Measurements from ENCODE around the gene TMEM156. TPM values are rescaled to one million over a fixed set of nuclear protein-coding genes. Genes with fewer than 3 reads are reported as not detected.

Gene TMEM156
- total RNA-seq, 4 donors from 2014 or later: not detected

DNA sequence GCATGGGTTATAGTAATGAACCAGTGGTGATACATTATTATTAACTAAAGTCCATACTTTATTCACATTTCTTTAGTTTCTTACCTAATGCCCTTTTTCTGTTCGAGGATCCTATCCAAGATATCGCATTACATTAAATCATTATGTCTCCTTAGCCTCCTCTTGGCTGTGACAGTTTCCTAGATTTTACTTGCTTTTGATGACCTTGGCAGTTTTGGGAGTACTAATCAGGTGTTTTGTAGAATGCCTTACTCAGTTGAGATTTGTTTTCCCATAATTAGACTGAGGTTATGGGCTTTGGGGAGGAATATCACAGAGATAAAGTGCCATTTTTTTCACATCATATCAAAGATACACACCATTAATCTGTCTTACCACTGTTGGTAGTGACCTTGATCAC is 34.8 kb upstream of the TMEM156 start:
- no peaks in the 10 kb centered on the region for H3K27me3 ChIP-seq
- no peak overlapping the region for H3K4me3 ChIP-seq
- H3K4me1 ChIP-seq: peaks cover 0 to 4% of the 10 kb centered on the region in 2 donors
- DNase-seq (no peak), ATAC-seq (no peak)
- H3K9me3 ChIP-seq: no peaks in the 10 kb centered on the region
- no peak overlapping the region for H3K27ac ChIP-seq
- intact Hi-C loops (cut with DNase I; ENCODE audit: low total_unique reads): no loop called here
- TF ChIP-seq POLR2A (IDR thresholded peaks at IDR 0.05): no peak
- TF ChIP-seq, protein P1, sequence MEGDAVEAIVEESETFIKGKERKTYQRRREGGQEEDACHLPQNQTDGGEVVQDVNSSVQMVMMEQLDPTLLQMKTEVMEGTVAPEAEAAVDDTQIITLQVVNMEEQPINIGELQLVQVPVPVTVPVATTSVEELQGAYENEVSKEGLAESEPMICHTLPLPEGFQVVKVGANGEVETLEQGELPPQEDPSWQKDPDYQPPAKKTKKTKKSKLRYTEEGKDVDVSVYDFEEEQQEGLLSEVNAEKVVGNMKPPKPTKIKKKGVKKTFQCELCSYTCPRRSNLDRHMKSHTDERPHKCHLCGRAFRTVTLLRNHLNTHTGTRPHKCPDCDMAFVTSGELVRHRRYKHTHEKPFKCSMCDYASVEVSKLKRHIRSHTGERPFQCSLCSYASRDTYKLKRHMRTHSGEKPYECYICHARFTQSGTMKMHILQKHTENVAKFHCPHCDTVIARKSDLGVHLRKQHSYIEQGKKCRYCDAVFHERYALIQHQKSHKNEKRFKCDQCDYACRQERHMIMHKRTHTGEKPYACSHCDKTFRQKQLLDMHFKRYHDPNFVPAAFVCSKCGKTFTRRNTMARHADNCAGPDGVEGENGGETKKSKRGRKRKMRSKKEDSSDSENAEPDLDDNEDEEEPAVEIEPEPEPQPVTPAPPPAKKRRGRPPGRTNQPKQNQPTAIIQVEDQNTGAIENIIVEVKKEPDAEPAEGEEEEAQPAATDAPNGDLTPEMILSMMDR (IDR thresholded peaks at IDR 0.05 in 4 of 5, conservative IDR thresholded peaks at IDR 0.05 in 1 of 5): no peak
- H3K36me3 ChIP-seq: no peaks in the 10 kb centered on the region
- in situ Hi-C loops (cut with MboI; ENCODE audit: low sequenced_read_pairs in 4 of 4): no loop called here

DNA sequence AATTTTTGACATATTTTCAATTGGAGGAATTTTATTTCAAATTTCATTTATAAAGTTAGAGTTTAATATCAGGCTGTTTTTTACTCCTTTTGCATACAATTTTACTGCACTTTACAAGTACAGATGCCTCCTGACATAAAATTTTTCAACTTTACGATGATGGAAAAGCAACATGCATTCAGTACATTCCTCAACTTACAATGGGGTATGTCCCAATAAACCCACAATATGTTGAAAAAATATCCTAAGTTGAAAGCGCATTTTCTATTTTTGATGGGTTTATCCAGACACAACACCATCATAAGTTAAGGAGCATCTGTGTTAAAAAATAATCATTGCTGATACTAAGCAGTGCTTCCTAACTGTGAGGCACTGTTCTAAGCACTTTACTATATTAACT is 34.2 kb upstream of the TMEM156 start:
- intact Hi-C loops (cut with DNase I; ENCODE audit: low total_unique reads) (no loop called here), in situ Hi-C loops (cut with MboI; ENCODE audit: low sequenced_read_pairs in 4 of 4) (no loop called here)
- ATAC-seq (no peak), DNase-seq (no peak)
- H3K36me3 ChIP-seq: no peaks in the 10 kb centered on the region
- peaks cover 0 to 4% of the 10 kb centered on the region in 2 donors for H3K4me1 ChIP-seq
- TF ChIP-seq, protein P1 (IDR thresholded peaks at IDR 0.05 in 4 of 5, conservative IDR thresholded peaks at IDR 0.05 in 1 of 5): no peak
- no peak for TF ChIP-seq POLR2A (IDR thresholded peaks at IDR 0.05)
- H3K27ac ChIP-seq: no peak overlapping the region
- no peaks in the 10 kb centered on the region for H3K9me3 ChIP-seq
- no peak overlapping the region for H3K4me3 ChIP-seq
- H3K27me3 ChIP-seq: no peaks in the 10 kb centered on the region

DNA sequence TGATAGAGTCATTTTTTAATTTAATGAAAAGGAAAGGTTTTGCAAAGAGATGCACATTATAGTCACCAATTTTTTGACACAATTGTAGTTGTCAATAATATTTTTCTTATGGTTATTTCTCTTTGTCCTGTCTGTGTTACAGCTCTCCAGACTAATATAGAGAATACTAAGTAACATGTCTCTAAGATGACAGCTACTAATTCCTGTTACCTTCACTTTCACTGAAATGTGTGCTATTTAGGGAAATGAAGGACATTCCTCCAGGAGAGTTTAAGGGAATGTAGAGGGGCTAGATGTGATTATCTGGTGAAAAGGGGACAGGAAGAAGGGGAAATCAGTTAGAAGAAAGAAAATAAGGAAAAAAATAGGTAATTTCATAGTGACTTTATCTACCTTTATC is 31.2 kb upstream of the TMEM156 start:
- no peaks in the 10 kb centered on the region for H3K9me3 ChIP-seq
- H3K4me1 ChIP-seq: peaks cover 0 to 4% of the 10 kb centered on the region in 2 donors
- DNase-seq (no peak), ATAC-seq (no peak)
- no peaks in the 10 kb centered on the region for H3K27me3 ChIP-seq
- TF ChIP-seq, protein P1 (IDR thresholded peaks at IDR 0.05 in 4 of 5, conservative IDR thresholded peaks at IDR 0.05 in 1 of 5): no peak
- TF ChIP-seq POLR2A (IDR thresholded peaks at IDR 0.05): no peak
- H3K4me3 ChIP-seq: no peak overlapping the region
- no peak overlapping the region for H3K27ac ChIP-seq
- in situ Hi-C loops (cut with MboI; ENCODE audit: low sequenced_read_pairs in 4 of 4) (no loop called here), intact Hi-C loops (cut with DNase I; ENCODE audit: low total_unique reads) (no loop called here)
- no peaks in the 10 kb centered on the region for H3K36me3 ChIP-seq

DNA sequence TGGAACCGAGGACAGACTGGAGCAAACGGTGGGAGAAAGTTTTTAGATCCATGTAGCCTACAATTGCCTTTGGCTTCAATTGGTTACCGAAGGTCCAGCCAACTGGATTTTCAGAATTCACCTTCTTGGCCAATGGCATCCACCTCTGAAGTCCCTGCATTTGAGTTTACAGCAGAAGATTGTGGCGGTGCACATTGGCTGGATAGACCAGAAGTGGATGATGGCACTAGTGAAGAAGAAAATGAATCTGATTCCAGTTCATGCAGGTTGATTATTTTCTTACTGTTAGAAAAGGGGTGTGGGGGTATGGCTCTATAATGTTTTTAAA is 30.5 kb upstream of the TMEM156 start:
- intact Hi-C loops (cut with DNase I; ENCODE audit: low total_unique reads): no loop called here
- TF ChIP-seq POLR2A (IDR thresholded peaks at IDR 0.05): no peak
- TF ChIP-seq, protein P1 (IDR thresholded peaks at IDR 0.05 in 4 of 5, conservative IDR thresholded peaks at IDR 0.05 in 1 of 5): no peak
- DNase-seq: no peak

DNA sequence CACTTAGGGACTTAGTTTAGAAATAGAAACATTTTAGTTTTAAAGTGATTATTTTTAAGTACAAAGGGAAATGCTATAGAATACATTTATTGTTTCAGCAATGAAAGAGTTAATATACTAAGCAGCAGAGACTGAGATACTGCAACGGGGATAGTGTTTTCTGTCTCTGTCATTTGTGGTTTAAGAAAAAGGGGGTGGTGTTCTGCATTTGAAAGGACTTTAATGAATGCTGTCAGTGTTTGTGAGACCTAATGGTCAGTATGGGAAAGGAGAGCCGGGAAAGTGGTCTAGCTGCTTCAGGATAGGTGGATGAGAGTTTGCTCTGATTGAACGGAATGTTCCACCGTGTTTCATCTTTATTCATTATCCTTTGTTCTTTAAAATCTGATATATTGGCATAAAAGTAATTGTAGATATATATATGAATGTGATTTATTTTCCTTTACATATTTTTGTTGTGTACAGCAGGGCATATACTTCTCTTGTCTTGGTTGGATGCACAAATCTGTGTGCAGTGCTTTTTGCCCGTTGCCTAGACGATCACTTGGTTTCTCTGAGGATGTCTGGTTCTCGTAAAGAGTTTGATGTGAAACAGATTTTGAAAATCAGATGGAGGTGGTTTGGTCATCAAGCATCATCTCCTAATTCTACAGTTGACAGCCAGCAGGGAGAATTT is 30.0 kb upstream of the TMEM156 start, which contains the start of gene KLHL5:
KLHL5 (plus strand) TSS at position 139 of the 676 bp plus-strand sequence; CDS start at position 560, 421 bp downstream.
- H3K27me3 ChIP-seq: no peaks in the 10 kb centered on the region
- H3K27ac ChIP-seq: no peak within 1 kb of the TSS
- ATAC-seq (no peak), DNase-seq (no peak)
- H3K36me3 ChIP-seq: no peaks in the 10 kb centered on the region
- no peaks in the 10 kb centered on the region for H3K9me3 ChIP-seq
- intact Hi-C loops (cut with DNase I; ENCODE audit: low total_unique reads) (no loop called here), in situ Hi-C loops (cut with MboI; ENCODE audit: low sequenced_read_pairs in 4 of 4) (no loop called here)
- H3K4me1 ChIP-seq: peaks cover 0 to 4% of the 10 kb centered on the region in 2 donors
- no peak for TF ChIP-seq POLR2A (IDR thresholded peaks at IDR 0.05)
- TF ChIP-seq, protein P1 (IDR thresholded peaks at IDR 0.05 in 4 of 5, conservative IDR thresholded peaks at IDR 0.05 in 1 of 5): no peak
- no peak within 1 kb of the TSS for H3K4me3 ChIP-seq

More for the DNA sequence above, 30.5 kb upstream of the TMEM156 start:
- H3K4me3 ChIP-seq: no peak overlapping the region
- no peak for ATAC-seq
- H3K36me3 ChIP-seq: no peaks in the 10 kb centered on the region
- no peak overlapping the region for H3K27ac ChIP-seq
- H3K9me3 ChIP-seq: no peaks in the 10 kb centered on the region
- H3K4me1 ChIP-seq: peaks cover 0 to 4% of the 10 kb centered on the region in 2 donors
- no peaks in the 10 kb centered on the region for H3K27me3 ChIP-seq
- in situ Hi-C loops (cut with MboI; ENCODE audit: low sequenced_read_pairs in 4 of 4): no loop called here

Measured in gastrocnemius medialis (tissue), 4 donors.